Spleen (tissue), 11 donors: ENCODE results near the gene RGS6. TPM values are rescaled to one million over a fixed set of nuclear protein-coding genes. Genes with fewer than 3 reads are reported as not detected.

Source experiments
- DNase-seq: peaks from one replicate; pipeline ENCODE4 v3.0.0-alpha.2; 2020
- H3K27ac ChIP-seq, 8 donors: fragments of 200-600 bp; sonication (generic) in 7 of 8; 1 replicate in 4 of 8; 2 replicates in 4 of 8; pipeline versions ENCODE4 v1.5.0 to v1.8.0; 2016 to 2021; ENCODE audit warnings: inconsistent platforms in 4 of 8, mild to moderate bottlenecking in 4 of 8, moderate library complexity in 1 of 8
- H3K27me3 ChIP-seq, 7 donors: fragments of 200-600 bp; sonication (generic) in 6 of 7; replicated peaks in 1 of 7; 1 replicate in 4 of 7; 2 replicates in 3 of 7; pipeline versions ENCODE4 v1.5.0 to v1.8.0; 2016 to 2021; ENCODE audit warnings: inconsistent platforms in 3 of 7, mild to moderate bottlenecking in 1 of 7
- H3K36me3 ChIP-seq, 6 donors: fragments of 200-600 bp; sonication (generic) in 5 of 6; 1 replicate in 4 of 6; 2 replicates in 2 of 6; pipeline versions ENCODE4 v1.5.0 to v1.8.0; 2016 to 2021; ENCODE audit warnings: inconsistent platforms in 2 of 6
- H3K4me1 ChIP-seq, 6 donors: fragments of 200-600 bp; sonication (generic) in 5 of 6; 1 replicate in 3 of 6; 2 replicates in 3 of 6; pipeline versions ENCODE4 v1.5.0 to v1.8.0; 2016 to 2021; ENCODE audit warnings: inconsistent platforms in 3 of 6
- H3K4me3 ChIP-seq, 8 donors: fragments of 200-600 bp; sonication (generic) in 7 of 8; 1 replicate in 4 of 8; 2 replicates in 4 of 8; pipeline versions ENCODE4 v1.5.0 to v1.8.0; 2016 to 2021; ENCODE audit warnings: inconsistent platforms in 4 of 8, mild to moderate bottlenecking in 4 of 8, moderate library complexity in 2 of 8
- H3K9me3 ChIP-seq, 8 donors: fragments of 200-600 bp; sonication (generic) in 7 of 8; 1 replicate in 4 of 8; 2 replicates in 4 of 8; pipeline versions ENCODE4 v1.5.0 to v1.8.0; 2016 to 2021; ENCODE audit warnings: inconsistent platforms in 4 of 8
- POLR2A ChIP-seq, 3 donors: fragments of 450-650 bp; IDR thresholded peaks; one replicate each; pipeline ENCODE4 v1.5.1; 2017; ENCODE audit warnings: antibody characterized with exemption in 3 of 3, mild to moderate bottlenecking in 1 of 3
- POLR2AphosphoS5 ChIP-seq, 3 donors: sonication (generic); formaldehyde crosslinking; IDR thresholded peaks; one replicate each; pipeline ENCODE4 v1.5.1; 2017; ENCODE audit warnings: antibody characterized with exemption in 3 of 3
- WGBS, 5 donors: extraction: QIAGEN DNeasy Blood & Tissue Kit in 3 of 5; methylation state at CpG; one replicate each; pipeline versions ENCODE4 v1.1.5 to v1.1.7; 2013 to 2018; 5-methylcytosine and 5-hydroxymethylcytosine counted together
- intact Hi-C: fragments of 100-400 bp; cut with DNase I; formaldehyde crosslinking; loops from one replicate; pipeline ENCODE4 v1.15.0; 2023; ENCODE audit warnings: low total_unique reads
- polyA plus RNA-seq, 3 donors: library from polyadenylated mRNA; stranded (reverse); fragments of 200-250 nt; gene quantifications; one replicate each; pipeline ENCODE4 v1.2.1, GENCODE V29; 2013
- total RNA-seq, 7 donors: library from RNA; depleted of rRNA in 3 of 7; stranded (reverse); fragments of >200 nt in 3 of 7; fragmentation: NEBNext Ultra II Directional in 4 of 7; extraction: Animal tissue kit (Norgen Biotek cat#: 25700) in 4 of 7; gene quantifications; one replicate each; pipeline versions ENCODE4 v1.1.0 to v1.2.1, GENCODE V29; 2016 to 2021
- TF ChIP-seq, protein P1 (sequence below), 11 experiments: fragments of 200-600 bp in 7 of 11; fragments of 450-650 bp in 4 of 11; sonication (generic) in 4 of 11; IDR thresholded peaks in 8 of 11; conservative IDR thresholded peaks in 3 of 11; 1 replicate in 7 of 11; 2 replicates in 4 of 11; pipeline versions ENCODE4 v1.4.0 to v1.8.0; 2016 to 2021; ENCODE audit warnings: antibody characterized with exemption in 11 of 11, inconsistent platforms in 4 of 11, mild to moderate bottlenecking in 1 of 11
- donor health status: healthy with polysubstance abuse.
- donor health status: DM: no; HTN: no; CAD: no; lungs with moderate emphysema.
- donor health status: DM: no; HTN: no; CAD: no.
- donor health status: Bipolar disorder and iron deficiency.
- donor health status: healthy.
- donor health status: DM: no; HTN: no; CAD: no.
- donor health status: DM: yes; HTN: yes; CAD: no.

The RGS6 gene
- total and polyA plus RNA-seq, 10 donors, result 0.20 to 8.1 (median 2.3) TPM

DNA sequence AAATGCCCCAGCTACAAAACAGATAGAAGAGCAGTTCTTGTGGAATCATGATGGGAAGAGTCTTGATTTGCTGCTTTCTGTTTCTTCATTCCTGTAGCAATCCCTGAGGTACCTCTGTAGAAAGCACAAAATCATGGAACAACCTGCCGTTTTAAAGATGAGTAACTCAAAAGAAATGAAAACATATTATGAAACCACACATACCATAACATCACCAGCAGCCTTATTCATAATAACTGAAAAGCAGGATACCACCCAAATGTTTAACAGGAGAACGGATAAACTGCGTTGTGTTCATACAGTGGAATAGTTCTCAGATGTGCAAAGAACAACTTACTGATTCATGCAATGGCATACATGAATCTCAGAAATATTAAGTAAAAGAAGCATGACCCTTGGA lies 188.1 kb downstream of the RGS6 start:
- Histone ChIP-seq H3K4me1 (no peaks in the 10 kb centered on the region), H3K4me3 (no peak overlapping the region), H3K9me3 (peaks cover 0 to 2% (median 0%) of the 10 kb centered on the region in 8 donors), H3K27ac (no peak overlapping the region), H3K27me3 (no peaks in the 10 kb centered on the region), H3K36me3 (no peaks in the 10 kb centered on the region)
- intact Hi-C loops, result no loop called here
- DNase-seq, result no peak
- WGBS, 5 donors, result 91 to 94% (median 92%) methylated on average over 3 of the region's 3 CpGs
- TF ChIP-seq, protein P1, sequence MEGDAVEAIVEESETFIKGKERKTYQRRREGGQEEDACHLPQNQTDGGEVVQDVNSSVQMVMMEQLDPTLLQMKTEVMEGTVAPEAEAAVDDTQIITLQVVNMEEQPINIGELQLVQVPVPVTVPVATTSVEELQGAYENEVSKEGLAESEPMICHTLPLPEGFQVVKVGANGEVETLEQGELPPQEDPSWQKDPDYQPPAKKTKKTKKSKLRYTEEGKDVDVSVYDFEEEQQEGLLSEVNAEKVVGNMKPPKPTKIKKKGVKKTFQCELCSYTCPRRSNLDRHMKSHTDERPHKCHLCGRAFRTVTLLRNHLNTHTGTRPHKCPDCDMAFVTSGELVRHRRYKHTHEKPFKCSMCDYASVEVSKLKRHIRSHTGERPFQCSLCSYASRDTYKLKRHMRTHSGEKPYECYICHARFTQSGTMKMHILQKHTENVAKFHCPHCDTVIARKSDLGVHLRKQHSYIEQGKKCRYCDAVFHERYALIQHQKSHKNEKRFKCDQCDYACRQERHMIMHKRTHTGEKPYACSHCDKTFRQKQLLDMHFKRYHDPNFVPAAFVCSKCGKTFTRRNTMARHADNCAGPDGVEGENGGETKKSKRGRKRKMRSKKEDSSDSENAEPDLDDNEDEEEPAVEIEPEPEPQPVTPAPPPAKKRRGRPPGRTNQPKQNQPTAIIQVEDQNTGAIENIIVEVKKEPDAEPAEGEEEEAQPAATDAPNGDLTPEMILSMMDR (IDR thresholded peaks at IDR 0.05 in 8 of 11, conservative IDR thresholded peaks at IDR 0.05 in 3 of 11), result no peak
- no peak for TF ChIP-seq POLR2A (IDR thresholded peaks at IDR 0.05)
- no peak for TF ChIP-seq POLR2AphosphoS5 (IDR thresholded peaks at IDR 0.05)

DNA sequence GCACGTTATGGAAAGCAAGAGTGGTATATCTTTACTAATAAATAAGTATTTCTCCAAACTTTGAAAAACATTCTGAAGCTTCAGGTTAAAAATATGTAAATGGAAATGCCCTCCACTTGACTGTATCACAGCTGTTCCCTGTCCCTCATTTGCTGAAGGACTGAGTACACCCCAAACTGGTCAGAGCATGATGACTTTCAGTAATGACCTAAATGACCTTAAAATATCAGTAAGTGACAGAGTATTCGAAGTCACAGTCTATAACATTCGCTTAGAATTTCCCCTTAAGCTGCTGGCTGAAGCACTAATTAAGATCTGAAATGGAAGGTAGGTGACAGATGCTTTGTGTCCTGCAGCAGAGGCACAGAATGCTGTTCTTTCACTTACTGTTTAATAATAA lies 191.5 kb downstream of the RGS6 start:
- Histone ChIP-seq H3K4me1 (no peaks in the 10 kb centered on the region), H3K4me3 (no peak overlapping the region), H3K36me3 (no peaks in the 10 kb centered on the region), H3K9me3 (peaks cover 0 to 5% (median 0%) of the 10 kb centered on the region in 8 donors), H3K27ac (no peak overlapping the region), H3K27me3 (no peaks in the 10 kb centered on the region)
- DNase-seq, result no peak
- intact Hi-C loops, result no loop called here
- 40 to 54% (median 49%) methylated on average over 3 of the region's 3 CpGs for WGBS, 5 donors
- TF ChIP-seq, protein P1 (IDR thresholded peaks at IDR 0.05 in 8 of 11, conservative IDR thresholded peaks at IDR 0.05 in 3 of 11), result no peak
- TF ChIP-seq POLR2AphosphoS5 (IDR thresholded peaks at IDR 0.05) (no peak), POLR2A (IDR thresholded peaks at IDR 0.05) (no peak)

DNA sequence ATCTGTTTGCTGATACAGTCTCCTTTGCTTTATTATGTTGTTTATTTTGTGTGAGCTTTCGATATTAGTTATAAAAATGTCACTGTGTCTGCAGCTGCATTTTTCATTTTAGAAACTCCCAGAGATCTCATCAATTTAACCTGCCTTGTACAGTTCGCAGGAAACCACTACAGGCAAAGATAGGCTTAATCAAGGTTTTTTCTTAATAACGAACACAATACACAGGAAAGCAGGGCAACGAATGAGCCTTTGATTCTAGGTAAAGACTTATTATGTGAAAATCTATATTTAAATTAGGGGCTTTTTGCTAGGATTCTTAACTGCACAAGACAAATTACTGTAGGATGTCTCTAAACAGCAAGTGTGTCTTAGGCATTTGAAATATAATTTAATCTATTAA lies 191.9 kb downstream of the RGS6 start:
- Histone ChIP-seq H3K4me1 (no peaks in the 10 kb centered on the region), H3K4me3 (no peak overlapping the region), H3K9me3 (peaks cover 0 to 5% (median 0%) of the 10 kb centered on the region in 8 donors), H3K36me3 (no peaks in the 10 kb centered on the region), H3K27me3 (peaks cover 0 to 3% (median 0%) of the 10 kb centered on the region in 7 donors), H3K27ac (no peak overlapping the region)
- intact Hi-C loops, result no loop called here
- WGBS, 5 donors, result 28 to 44% (median 32%) methylated on average over 4 of the region's 4 CpGs
- TF ChIP-seq POLR2A (IDR thresholded peaks at IDR 0.05) (no peak), POLR2AphosphoS5 (IDR thresholded peaks at IDR 0.05) (no peak)
- TF ChIP-seq, protein P1 (IDR thresholded peaks at IDR 0.05 in 8 of 11, conservative IDR thresholded peaks at IDR 0.05 in 3 of 11), result no peak
- no peak for DNase-seq

DNA sequence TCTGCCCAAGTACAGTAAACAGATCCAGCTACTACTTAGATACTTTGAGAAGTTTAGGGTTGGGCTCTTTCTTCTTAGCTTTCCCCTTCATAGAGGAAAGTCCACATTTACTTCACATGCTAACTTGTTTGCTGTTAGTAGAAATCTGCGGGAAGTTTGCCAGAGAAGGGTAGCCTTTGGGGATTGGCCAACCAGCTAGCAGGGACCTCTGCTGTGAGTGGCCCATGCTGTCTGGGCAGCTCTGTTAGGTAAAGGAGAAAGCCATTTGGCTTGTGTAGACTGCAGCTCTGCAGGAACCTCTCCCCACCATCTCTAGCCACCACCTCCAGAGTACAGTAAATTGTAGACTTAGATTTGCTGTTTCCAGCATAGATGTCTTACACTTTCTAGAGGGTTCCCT lies 193.9 kb downstream of the RGS6 start:
- WGBS, 5 donors, result 89 to 94% (median 93%) methylated on average over 1 of the region's 1 CpG

More for the DNA sequence above, 193.9 kb downstream of the RGS6 start:
- no peak for DNase-seq
- TF ChIP-seq, protein P1 (IDR thresholded peaks at IDR 0.05 in 8 of 11, conservative IDR thresholded peaks at IDR 0.05 in 3 of 11), result no peak
- no peak for TF ChIP-seq POLR2A (IDR thresholded peaks at IDR 0.05)
- no peak for TF ChIP-seq POLR2AphosphoS5 (IDR thresholded peaks at IDR 0.05)
- Histone ChIP-seq H3K4me3 (no peak overlapping the region), H3K4me1 (no peaks in the 10 kb centered on the region), H3K9me3 (peaks cover 0 to 5% (median 0%) of the 10 kb centered on the region in 8 donors), H3K27ac (no peak overlapping the region), H3K36me3 (no peaks in the 10 kb centered on the region), H3K27me3 (peaks cover 0 to 19% (median 0%) of the 10 kb centered on the region in 7 donors)
- intact Hi-C loops, result no loop called here
